ENCODE results near the gene PLA2G4B.

The PLA2G4B gene

GRCh38 chr15:41856716-41857115, 18.1 kb downstream of the PLA2G4B start:
- Mint-ChIP-seq H3K9me3 (no peaks in the 10 kb centered on the region), H3K27me3 (ENCODE audit: low read depth) (no peaks in the 10 kb centered on the region), H3K4me3 (no peak overlapping the region), H3K36me3 (ENCODE audit: low read depth) (no peaks in the 10 kb centered on the region), H3K4me1 (ENCODE audit: low read depth) (peaks cover 4% of the 10 kb centered on the region), H3K27ac (no peak overlapping the region)

- Mint-ChIP-seq H3K27ac (no peak overlapping the region), H3K4me1 (ENCODE audit: low read depth) (peaks cover 4% of the 10 kb centered on the region), H3K27me3 (ENCODE audit: low read depth) (no peaks in the 10 kb centered on the region), H3K4me3 (no peak overlapping the region), H3K36me3 (ENCODE audit: low read depth) (no peaks in the 10 kb centered on the region), H3K9me3 (no peaks in the 10 kb centered on the region)
These were observed 18.7 kb downstream of the PLA2G4B start for GRCh38 chr15:41857316-41857715.

DNA sequence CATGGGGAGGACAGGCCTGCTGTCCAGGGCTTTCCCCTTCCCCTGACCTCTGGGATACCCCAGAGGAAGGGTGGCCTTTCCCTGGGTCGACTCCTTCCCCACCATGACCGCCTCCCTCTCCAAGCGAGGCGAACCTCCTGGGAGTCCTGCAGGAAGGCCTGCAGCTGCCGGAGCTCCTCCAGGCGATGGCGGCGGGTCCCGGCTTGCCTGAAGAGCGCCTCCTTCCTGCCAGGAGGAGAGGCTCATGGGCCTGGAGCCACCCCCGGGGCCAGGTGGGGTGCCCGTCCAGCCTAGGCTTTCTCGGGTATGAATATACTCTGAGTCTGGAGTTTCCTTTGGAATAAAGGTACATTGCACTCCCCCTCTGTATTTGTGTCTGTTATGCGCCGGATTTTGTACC, 20.1 kb downstream of the PLA2G4B start:
- H3K36me3 Mint-ChIP-seq (ENCODE audit: low read depth): no peaks in the 10 kb centered on the region
- peaks cover 7% of the 10 kb centered on the region for H3K4me1 Mint-ChIP-seq (ENCODE audit: low read depth)
- no peaks in the 10 kb centered on the region for H3K27me3 Mint-ChIP-seq (ENCODE audit: low read depth)
- H3K27ac Mint-ChIP-seq: no peak overlapping the region
- H3K9me3 Mint-ChIP-seq: no peaks in the 10 kb centered on the region
- H3K4me3 Mint-ChIP-seq: no peak overlapping the region

- no peak overlapping the region for H3K27ac Mint-ChIP-seq
- H3K4me3 Mint-ChIP-seq: no peak overlapping the region
- H3K27me3 Mint-ChIP-seq (ENCODE audit: low read depth): no peaks in the 10 kb centered on the region
- H3K4me1 Mint-ChIP-seq (ENCODE audit: low read depth): peaks cover 7% of the 10 kb centered on the region
- H3K36me3 Mint-ChIP-seq (ENCODE audit: low read depth): no peaks in the 10 kb centered on the region
- no peaks in the 10 kb centered on the region for H3K9me3 Mint-ChIP-seq
These were observed 21.6 kb downstream of the PLA2G4B start for GRCh38 chr15:41860049-41860828.

DNA sequence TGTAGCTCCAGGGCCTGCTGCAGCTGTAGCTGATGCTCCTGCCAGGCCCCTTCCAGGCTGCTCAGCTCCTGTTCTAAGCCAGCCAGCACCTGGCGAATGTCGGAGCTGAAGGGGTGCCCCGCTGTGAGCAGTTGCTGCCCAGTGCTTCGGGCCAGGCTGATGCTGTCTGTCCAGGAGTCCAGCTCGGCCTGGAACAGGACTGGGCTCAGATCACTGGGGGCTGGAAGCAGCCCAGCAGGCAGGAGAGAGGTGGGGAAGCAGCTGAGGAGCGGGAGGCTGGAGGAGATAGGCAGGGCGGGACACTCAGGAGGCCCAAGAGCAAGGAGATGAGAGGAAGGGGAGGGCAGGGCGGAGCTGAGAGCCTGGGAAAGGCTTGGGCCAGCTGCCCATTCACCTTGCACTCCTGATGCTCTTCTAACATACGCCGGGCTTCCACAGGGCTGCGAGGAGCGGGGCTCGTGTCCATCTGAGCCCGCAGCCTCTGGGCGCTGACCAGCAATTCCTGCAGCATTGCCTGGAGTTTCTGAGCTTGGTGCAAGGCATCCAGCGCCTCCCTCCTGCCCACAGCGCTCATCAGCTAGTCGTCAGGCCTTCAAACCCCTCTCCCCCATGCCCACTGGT, 23.2 kb downstream of the PLA2G4B start:
- H3K4me1 Mint-ChIP-seq (ENCODE audit: low read depth): peaks cover 7% of the 10 kb centered on the region
- no peaks in the 10 kb centered on the region for H3K36me3 Mint-ChIP-seq (ENCODE audit: low read depth)
- no peak overlapping the region for H3K27ac Mint-ChIP-seq
- H3K4me3 Mint-ChIP-seq: no peak overlapping the region
- H3K27me3 Mint-ChIP-seq (ENCODE audit: low read depth): no peaks in the 10 kb centered on the region
- H3K9me3 Mint-ChIP-seq: no peaks in the 10 kb centered on the region

- H3K27me3 Mint-ChIP-seq (ENCODE audit: low read depth): no peaks in the 10 kb centered on the region
- H3K4me3 Mint-ChIP-seq: no peak overlapping the region
- H3K36me3 Mint-ChIP-seq (ENCODE audit: low read depth): no peaks in the 10 kb centered on the region
- H3K9me3 Mint-ChIP-seq: no peaks in the 10 kb centered on the region
- no peak overlapping the region for H3K27ac Mint-ChIP-seq
- H3K4me1 Mint-ChIP-seq (ENCODE audit: low read depth): peaks cover 7% of the 10 kb centered on the region
These were observed 24.0 kb downstream of the PLA2G4B start for GRCh38 chr15:41862515-41863116.

DNA sequence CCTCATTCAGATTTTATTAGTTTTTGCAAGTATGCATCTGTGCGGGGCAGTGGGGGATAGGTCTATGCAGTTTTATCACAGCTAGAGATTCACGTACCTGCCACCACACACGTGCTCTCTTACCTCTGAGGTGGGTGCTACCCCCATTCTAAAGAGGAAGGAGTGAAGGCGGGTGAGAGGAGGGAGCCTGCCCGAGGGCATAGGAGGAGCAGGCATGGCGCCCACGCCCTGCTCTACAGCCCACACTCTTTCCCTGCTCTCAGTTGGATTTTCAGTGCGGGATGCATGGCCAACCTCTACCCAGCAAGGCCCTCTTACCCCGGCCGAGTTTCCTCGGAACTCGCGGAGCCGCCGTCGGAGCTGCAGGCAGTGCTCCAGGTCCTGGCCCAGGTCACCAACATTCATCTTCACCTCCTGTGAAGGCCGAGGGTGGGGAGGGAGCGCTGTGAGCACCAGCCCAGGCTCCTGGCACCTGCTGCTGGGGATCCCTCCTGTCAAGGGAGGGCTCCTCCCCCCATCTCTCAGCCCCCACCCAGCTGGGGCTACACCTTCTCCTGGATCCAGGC, 26.9 kb downstream of the PLA2G4B start:
- Mint-ChIP-seq H3K4me1 (ENCODE audit: low read depth) (peaks cover 4% of the 10 kb centered on the region), H3K36me3 (ENCODE audit: low read depth) (peaks cover 2% of the 10 kb centered on the region), H3K27ac (no peak overlapping the region), H3K27me3 (ENCODE audit: low read depth) (no peaks in the 10 kb centered on the region), H3K9me3 (no peaks in the 10 kb centered on the region), H3K4me3 (no peak overlapping the region)

DNA sequence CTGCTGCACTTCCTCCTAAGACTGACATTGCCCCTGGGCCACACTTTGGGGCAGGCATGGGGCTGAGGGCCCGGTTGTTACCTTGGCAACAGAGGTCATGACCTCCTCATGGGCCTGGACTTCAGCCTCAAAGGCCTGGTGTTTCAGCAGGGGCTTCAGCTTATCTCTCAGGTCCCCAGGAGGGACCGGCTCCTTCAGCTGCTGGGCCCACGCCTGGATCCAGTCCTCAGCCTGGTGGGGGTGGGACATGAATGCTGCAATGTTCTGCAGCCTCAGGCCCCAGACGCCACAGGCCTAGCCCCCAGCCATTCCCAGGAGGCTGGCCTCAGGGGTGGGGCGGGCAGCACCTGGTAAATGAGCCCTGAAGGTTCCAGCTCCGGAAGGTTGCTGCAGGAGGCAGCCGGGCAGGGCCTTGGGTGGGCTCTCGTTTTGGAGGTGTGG, 27.6 kb downstream of the PLA2G4B start:
- Mint-ChIP-seq H3K4me1 (ENCODE audit: low read depth) (peaks cover 5% of the 10 kb centered on the region), H3K36me3 (ENCODE audit: low read depth) (peaks cover 2% of the 10 kb centered on the region), H3K27ac (no peak overlapping the region), H3K4me3 (no peak overlapping the region), H3K9me3 (no peaks in the 10 kb centered on the region), H3K27me3 (ENCODE audit: low read depth) (no peaks in the 10 kb centered on the region)

GRCh38 chr15:41866872-41867579, 28.4 kb downstream of the PLA2G4B start:
- Mint-ChIP-seq H3K27me3 (ENCODE audit: low read depth) (no peaks in the 10 kb centered on the region), H3K9me3 (no peaks in the 10 kb centered on the region), H3K4me1 (ENCODE audit: low read depth) (peaks cover 5% of the 10 kb centered on the region), H3K4me3 (no peak overlapping the region), H3K27ac (no peak overlapping the region), H3K36me3 (ENCODE audit: low read depth) (peaks cover 2% of the 10 kb centered on the region)

GRCh38 chr15:41868321-41868720, 29.7 kb downstream of the PLA2G4B start:
- no peaks in the 10 kb centered on the region for H3K9me3 Mint-ChIP-seq
- peaks cover 2% of the 10 kb centered on the region for H3K4me1 Mint-ChIP-seq (ENCODE audit: low read depth)
- peaks cover 2% of the 10 kb centered on the region for H3K36me3 Mint-ChIP-seq (ENCODE audit: low read depth)

DNA sequence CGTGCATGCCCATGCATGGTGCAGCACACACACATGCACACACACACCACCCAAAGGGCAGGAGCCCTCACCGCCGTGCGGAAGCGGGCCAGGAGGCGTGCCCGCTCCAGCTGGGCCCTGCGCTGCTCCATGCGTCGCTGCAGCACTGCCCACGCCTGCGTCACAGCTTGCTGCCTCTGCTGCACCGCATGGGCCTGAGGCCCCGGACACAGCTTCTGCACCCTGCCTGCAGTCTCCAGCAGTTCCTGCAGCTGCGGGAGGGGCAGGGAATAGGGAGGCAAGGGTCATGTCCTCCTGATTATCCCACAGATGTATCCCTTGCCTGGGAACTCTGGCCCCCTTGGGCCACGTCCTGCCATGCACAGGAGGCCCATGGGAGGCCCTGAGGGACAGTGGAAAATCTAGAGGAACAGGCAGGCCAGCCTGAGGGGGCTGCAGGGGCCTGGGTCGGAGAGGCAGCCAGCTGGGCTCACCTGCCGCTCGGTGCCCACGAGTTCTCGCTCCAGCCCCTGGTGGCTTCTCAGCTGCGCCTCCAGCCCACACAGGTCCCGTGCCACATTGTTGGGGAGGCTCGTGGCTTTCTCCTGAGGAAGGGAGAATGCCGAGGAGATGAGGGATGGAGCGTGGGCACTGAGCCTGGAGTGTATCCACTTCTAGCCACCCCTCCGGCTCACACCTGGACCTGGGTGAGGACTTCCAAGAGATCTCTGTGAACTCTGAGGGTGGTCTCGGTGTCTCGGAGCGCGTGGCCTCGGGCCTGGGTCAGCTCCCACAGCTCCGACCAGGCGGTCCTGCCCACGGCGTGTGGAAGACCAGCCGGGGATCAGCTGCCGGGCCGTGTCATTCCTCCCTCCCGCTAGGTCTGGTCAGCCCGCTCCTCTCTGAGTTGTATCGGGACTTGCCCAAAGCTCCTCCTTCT, 31.4 kb downstream of the PLA2G4B start:
- Mint-ChIP-seq H3K4me1 (ENCODE audit: low read depth) (peaks cover 2% of the 10 kb centered on the region), H3K4me3 (peak overlapping the region; percentile 11), H3K9me3 (no peaks in the 10 kb centered on the region), H3K27ac (peak overlapping the region; percentile 96), H3K27me3 (ENCODE audit: low read depth) (no peaks in the 10 kb centered on the region), H3K36me3 (ENCODE audit: low read depth) (peaks cover 2% of the 10 kb centered on the region)

More at GRCh38 chr15:41868321-41868720, 29.7 kb downstream of the PLA2G4B start:
- Mint-ChIP-seq H3K27me3 (ENCODE audit: low read depth) (no peaks in the 10 kb centered on the region), H3K4me3 (no peak overlapping the region), H3K27ac (no peak overlapping the region)

GRCh38 chr15:41870689-41871081, 32.0 kb downstream of the PLA2G4B start:
- Mint-ChIP-seq H3K27me3 (ENCODE audit: low read depth) (no peaks in the 10 kb centered on the region), H3K4me1 (ENCODE audit: low read depth) (peaks cover 2% of the 10 kb centered on the region), H3K9me3 (no peaks in the 10 kb centered on the region), H3K4me3 (peak overlapping the region; percentile 11), H3K36me3 (ENCODE audit: low read depth) (peaks cover 2% of the 10 kb centered on the region), H3K27ac (peak overlapping the region; percentile 96)

DNA sequence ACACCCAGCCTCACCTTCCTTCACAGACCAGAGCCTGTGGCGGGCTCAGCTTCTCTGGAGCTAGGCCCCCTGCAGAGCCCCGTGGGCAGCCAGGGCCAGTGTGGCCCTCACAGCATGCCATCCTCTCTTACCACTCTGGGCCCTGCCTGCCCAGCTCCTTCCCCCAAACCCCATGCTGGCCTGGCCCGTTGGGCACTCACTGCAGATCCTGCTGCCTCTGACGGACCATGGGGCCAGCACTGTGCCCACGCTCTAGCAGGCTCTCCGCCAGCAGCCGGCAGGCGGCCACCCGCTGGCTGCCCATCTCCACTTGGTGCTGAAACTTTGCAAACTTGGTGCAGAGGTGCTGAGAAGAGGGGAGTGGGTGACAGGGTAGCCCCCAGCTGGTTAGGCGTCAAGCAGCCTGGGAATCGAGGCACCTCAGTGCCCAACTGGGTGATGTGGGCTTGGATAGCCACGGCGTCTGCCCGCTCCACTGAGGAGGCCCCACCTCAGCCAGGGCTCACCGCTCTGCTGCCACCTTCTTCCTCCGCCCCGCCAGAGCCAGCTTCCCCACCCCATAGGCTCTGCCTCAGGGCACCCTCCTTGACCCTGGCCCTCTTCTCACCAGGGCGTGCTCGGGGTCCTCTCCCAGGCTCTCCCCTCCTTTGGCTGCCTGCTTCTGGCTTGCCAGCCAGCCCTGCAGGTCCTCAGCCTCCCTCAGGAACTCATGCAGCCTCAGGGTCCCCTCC, 32.7 kb downstream of the PLA2G4B start:
- H3K4me1 Mint-ChIP-seq (ENCODE audit: low read depth): peaks cover 2% of the 10 kb centered on the region
- peaks cover 2% of the 10 kb centered on the region for H3K36me3 Mint-ChIP-seq (ENCODE audit: low read depth)
- H3K4me3 Mint-ChIP-seq: no peak overlapping the region
- peak overlapping the region; percentile 96 for H3K27ac Mint-ChIP-seq
- no peaks in the 10 kb centered on the region for H3K9me3 Mint-ChIP-seq
- no peaks in the 10 kb centered on the region for H3K27me3 Mint-ChIP-seq (ENCODE audit: low read depth)
